Measurements from ENCODE around the gene DNAJC21. TPM values are rescaled to one million over a fixed set of nuclear protein-coding genes. Genes with fewer than 3 reads are reported as not detected.

The DNAJC21 gene
- total RNA-seq, 1 experiment from 2014 or later, result 54.5 TPM

GRCh38 chr5:34913072-34913471 lies 16.3 kb upstream of the DNAJC21 start:
- in situ Hi-C loops (cut with HindIII; ENCODE audit: low pct_unique_long_range_greater_than_20kb, low sequenced_read_pairs) (no loop called here), intact Hi-C loops (cut with micrococcal nuclease; ENCODE audit: unreplicated experiment) (no loop called here)
- TF ChIP-seq REST (IDR thresholded peaks at IDR 0.05; ENCODE audit: insufficient read depth in 1 of 2, low read depth in 2 of 2, low read length in 1 of 2), result no peak
- no peak for TF ChIP-seq SIN3A (IDR thresholded peaks at IDR 0.05; ENCODE audit: borderline replicate concordance, insufficient read depth, low read depth, low read length)
- no peak for TF ChIP-seq CTCF (IDR thresholded peaks at IDR 0.05)
- TF ChIP-seq TCF7L2 (IDR thresholded peaks at IDR 0.05; ENCODE audit: low read depth, low read length), result no peak
- TF ChIP-seq POLR2AphosphoS5 (IDR thresholded peaks at IDR 0.05; ENCODE audit: low read depth, low read length), result no peak
- H3K4me3 ChIP-seq (ENCODE audit: low read depth in 2 of 2, low read length in 2 of 2), result no peak overlapping the region
- peaks cover 41% of the 10 kb centered on the region for H3K36me3 ChIP-seq (ENCODE audit: control insufficient read depth, insufficient read depth, low read length)
- peaks cover 11% of the 10 kb centered on the region for H3K4me1 ChIP-seq (ENCODE audit: control insufficient read depth, insufficient read depth, low read length)
- H3K27ac ChIP-seq (ENCODE audit: low read length), result no peak overlapping the region
- ChIA-PET POLR2A (no interaction called here), CTCF (no interaction called here)
- ATAC-seq (no peak), DNase-seq (ENCODE audit: low read depth, low spot score) (no peak)
- H3K9me3 ChIP-seq (ENCODE audit: control insufficient read depth, insufficient read depth, low read depth, low read length), result no peaks in the 10 kb centered on the region
- no peaks in the 10 kb centered on the region for H3K27me3 ChIP-seq (ENCODE audit: control insufficient read depth, insufficient read depth, low read length)
- no TSS peak for BruUV-seq (replicated peaks)

GRCh38 chr5:34914671-34915138 lies 14.7 kb upstream of the DNAJC21 start:
- Histone ChIP-seq H3K9me3 (ENCODE audit: control insufficient read depth, insufficient read depth, low read depth, low read length) (no peaks in the 10 kb centered on the region), H3K27ac (ENCODE audit: low read length) (peak overlapping the region; percentile 99), H3K4me1 (ENCODE audit: control insufficient read depth, insufficient read depth, low read length) (peaks cover 12% of the 10 kb centered on the region), H3K4me3 (ENCODE audit: low read depth in 2 of 2, low read length in 2 of 2) (peak overlapping the region; percentile 98 to 99), H3K36me3 (ENCODE audit: control insufficient read depth, insufficient read depth, low read length) (peaks cover 42% of the 10 kb centered on the region), H3K27me3 (ENCODE audit: control insufficient read depth, insufficient read depth, low read length) (no peaks in the 10 kb centered on the region)
- TF ChIP-seq REST (IDR thresholded peaks at IDR 0.05; ENCODE audit: insufficient read depth in 1 of 2, low read depth in 2 of 2, low read length in 1 of 2) (no peak), CTCF (IDR thresholded peaks at IDR 0.05) (no peak), SIN3A (IDR thresholded peaks at IDR 0.05; ENCODE audit: borderline replicate concordance, insufficient read depth, low read depth, low read length) (no peak), TCF7L2 (IDR thresholded peaks at IDR 0.05; ENCODE audit: low read depth, low read length) (no peak), POLR2AphosphoS5 (IDR thresholded peaks at IDR 0.05; ENCODE audit: low read depth, low read length) (no peak)
- ChIA-PET CTCF (interaction anchor here (0.7 kb wide), 1 partner anchor 15 kb away, joined by 5 read pairs; the partner anchor contains the start of gene DNAJC21), POLR2A (interaction anchor here (0.6 to 2.4 kb wide), 3 partner anchors 11 to 841 kb away, joined by 3 to 17 read pairs (median 12); partner anchors contain the start of gene DNAJC21)
- peak; percentile 41 for ATAC-seq
- BruUV-seq (replicated peaks), result no TSS peak
- DNase-seq (ENCODE audit: low read depth, low spot score), result no peak
- intact Hi-C loops (cut with micrococcal nuclease; ENCODE audit: unreplicated experiment) (no loop called here), in situ Hi-C loops (cut with HindIII; ENCODE audit: low pct_unique_long_range_greater_than_20kb, low sequenced_read_pairs) (no loop called here)
